Measurements from ENCODE around the gene HDLBP. TPM values are rescaled to one million over a fixed set of nuclear protein-coding genes. Genes with fewer than 3 reads are reported as not detected.

Gene HDLBP, protein sequence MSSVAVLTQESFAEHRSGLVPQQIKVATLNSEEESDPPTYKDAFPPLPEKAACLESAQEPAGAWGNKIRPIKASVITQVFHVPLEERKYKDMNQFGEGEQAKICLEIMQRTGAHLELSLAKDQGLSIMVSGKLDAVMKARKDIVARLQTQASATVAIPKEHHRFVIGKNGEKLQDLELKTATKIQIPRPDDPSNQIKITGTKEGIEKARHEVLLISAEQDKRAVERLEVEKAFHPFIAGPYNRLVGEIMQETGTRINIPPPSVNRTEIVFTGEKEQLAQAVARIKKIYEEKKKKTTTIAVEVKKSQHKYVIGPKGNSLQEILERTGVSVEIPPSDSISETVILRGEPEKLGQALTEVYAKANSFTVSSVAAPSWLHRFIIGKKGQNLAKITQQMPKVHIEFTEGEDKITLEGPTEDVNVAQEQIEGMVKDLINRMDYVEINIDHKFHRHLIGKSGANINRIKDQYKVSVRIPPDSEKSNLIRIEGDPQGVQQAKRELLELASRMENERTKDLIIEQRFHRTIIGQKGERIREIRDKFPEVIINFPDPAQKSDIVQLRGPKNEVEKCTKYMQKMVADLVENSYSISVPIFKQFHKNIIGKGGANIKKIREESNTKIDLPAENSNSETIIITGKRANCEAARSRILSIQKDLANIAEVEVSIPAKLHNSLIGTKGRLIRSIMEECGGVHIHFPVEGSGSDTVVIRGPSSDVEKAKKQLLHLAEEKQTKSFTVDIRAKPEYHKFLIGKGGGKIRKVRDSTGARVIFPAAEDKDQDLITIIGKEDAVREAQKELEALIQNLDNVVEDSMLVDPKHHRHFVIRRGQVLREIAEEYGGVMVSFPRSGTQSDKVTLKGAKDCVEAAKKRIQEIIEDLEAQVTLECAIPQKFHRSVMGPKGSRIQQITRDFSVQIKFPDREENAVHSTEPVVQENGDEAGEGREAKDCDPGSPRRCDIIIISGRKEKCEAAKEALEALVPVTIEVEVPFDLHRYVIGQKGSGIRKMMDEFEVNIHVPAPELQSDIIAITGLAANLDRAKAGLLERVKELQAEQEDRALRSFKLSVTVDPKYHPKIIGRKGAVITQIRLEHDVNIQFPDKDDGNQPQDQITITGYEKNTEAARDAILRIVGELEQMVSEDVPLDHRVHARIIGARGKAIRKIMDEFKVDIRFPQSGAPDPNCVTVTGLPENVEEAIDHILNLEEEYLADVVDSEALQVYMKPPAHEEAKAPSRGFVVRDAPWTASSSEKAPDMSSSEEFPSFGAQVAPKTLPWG (N-terminal part only)
- 1,119 TPM for polyA plus RNA-seq (2013, experiment 1 of 2; ENCODE audit: insufficient read length)
- 1,041 TPM for polyA plus RNA-seq (2013, experiment 2 of 2; ENCODE audit: insufficient read length)

- peak; percentile 99 for DNase-seq
These were observed at the start of gene HDLBP for GRCh38 chr2:241315093-241315878. TSS of gene HDLBP (minus strand) at chr2:241315672. CDS start at chr2:241266869, 48,803 bp downstream.

- no peak for DNase-seq
These were observed 49.3 kb upstream of the HDLBP start for GRCh38 chr2:241364781-241365180.

- DNase-seq: no peak
These were observed 48.0 kb upstream of the HDLBP start for GRCh38 chr2:241363426-241363825.

- no peak for DNase-seq
These were observed 44.1 kb upstream of the HDLBP start for GRCh38 chr2:241359481-241360045.

DNA sequence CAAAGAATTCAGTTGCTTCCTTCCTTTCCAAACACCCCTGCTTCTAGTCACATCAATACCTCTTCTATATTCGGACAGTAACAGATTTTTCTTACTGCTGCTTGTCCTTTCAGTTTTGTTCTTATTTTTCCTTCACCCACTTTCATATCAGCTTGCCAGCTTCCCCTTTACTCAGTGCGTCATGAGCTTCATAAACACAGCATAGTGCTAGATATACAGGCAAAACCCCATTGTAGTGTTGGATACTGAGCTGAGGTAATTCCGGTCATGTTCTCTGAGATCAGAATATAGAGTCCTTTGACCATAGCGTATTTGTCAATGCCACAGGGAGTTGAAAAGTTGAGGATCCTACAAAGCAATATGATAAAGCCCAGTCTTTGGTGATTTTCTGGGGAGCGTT lies 43.0 kb upstream of the HDLBP start:
- no peak for DNase-seq

DNA sequence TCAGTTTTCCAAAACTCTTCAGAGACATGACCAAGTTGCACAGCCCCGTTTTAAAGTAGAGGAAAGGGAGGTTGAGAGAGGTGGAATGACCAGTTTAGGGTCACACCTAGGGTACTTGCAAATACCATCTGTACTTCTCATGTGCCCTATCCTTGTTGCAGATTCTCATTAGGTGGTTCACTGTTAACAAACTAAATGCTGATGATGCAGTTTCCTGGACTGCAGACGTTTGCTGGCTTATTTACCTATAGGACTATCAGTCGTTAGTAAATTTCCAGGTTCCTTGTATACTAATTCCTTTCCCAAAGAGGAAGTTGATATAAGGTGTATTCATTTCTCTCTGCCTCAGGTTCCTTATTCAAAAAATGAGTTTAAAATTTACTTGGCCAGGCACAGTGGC lies 42.1 kb upstream of the HDLBP start:
- DNase-seq: no peak

DNA sequence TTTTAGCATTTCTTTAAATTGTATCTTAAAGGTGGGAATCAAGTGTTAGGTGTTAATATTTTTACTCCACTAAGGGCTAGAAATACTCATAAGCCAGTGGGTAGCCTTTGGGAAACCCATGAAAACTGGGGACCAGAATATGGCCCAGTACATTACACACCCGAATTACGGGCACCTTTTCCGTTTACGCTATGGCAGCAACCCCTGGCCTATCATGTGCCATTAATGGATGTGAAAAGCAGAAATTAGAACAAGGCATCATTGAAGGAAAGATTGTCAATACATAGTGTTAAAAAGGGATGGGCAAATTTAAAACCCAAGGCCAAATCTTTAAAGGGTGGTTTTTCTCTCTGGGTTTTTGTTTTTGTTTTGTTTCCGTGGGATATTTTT lies 41.4 kb upstream of the HDLBP start:
- DNase-seq: no peak

- peak; percentile 99 for DNase-seq
These were observed 40.8 kb upstream of the HDLBP start, which contains the start of gene FARP2 for GRCh38 chr2:241355983-241356870. TSS of gene FARP2 (plus strand) at chr2:241356285. CDS start at chr2:241373108, 16,823 bp downstream.

DNA sequence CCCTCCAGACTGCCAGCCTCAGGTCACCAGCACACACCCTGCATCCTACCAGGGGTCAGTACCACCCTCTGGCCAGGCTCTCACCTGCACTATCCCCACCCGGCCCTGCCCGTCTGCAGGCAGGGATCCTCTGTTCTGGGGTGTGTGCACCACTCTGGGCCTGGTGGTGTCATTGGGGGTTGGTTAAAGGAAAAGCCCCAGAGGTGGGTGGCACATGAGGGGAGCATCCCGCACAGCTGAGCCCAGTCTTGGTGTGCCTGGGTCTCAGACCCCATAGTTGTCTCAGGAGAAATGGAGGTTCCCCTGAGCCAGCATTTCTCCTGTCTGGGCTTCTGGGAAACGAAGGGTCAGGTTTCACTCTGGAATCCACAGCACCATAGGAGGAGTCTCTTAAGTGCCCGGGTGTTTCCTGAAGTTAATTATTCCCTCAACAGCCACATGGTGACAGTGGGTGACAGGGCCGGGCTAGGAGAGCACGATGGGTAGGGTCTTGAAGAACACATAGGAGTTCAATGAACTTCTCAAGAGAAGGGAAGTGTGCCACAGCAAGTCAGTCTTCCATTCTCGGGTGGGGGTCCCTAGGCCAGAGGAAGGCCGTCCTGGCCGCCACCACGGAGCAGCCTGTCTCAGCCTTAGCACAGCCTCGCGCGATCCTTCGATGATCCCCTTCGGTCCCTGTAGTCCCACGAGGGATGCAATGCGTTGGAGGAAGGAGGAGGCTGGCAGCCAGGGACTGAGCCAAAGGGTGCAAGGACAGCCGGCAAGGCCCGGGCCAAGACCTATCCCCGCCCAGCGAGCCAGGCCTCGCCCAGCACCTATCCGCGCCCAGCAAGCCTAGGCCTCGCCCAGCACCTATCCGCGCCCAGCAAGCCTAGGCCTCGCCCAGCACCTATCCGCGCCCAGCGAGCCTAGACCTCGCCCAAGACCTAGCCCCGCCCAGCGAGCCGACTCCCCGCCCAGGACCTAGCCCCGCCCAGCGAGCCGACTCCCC lies 39.5 kb upstream of the HDLBP start:
- DNase-seq: peak; percentile 68

- no peak for DNase-seq
These were observed 36.8 kb upstream of the HDLBP start for GRCh38 chr2:241352227-241352626.

GRCh38 chr2:241351640-241352031 lies 36.2 kb upstream of the HDLBP start:
- DNase-seq: no peak

DNA sequence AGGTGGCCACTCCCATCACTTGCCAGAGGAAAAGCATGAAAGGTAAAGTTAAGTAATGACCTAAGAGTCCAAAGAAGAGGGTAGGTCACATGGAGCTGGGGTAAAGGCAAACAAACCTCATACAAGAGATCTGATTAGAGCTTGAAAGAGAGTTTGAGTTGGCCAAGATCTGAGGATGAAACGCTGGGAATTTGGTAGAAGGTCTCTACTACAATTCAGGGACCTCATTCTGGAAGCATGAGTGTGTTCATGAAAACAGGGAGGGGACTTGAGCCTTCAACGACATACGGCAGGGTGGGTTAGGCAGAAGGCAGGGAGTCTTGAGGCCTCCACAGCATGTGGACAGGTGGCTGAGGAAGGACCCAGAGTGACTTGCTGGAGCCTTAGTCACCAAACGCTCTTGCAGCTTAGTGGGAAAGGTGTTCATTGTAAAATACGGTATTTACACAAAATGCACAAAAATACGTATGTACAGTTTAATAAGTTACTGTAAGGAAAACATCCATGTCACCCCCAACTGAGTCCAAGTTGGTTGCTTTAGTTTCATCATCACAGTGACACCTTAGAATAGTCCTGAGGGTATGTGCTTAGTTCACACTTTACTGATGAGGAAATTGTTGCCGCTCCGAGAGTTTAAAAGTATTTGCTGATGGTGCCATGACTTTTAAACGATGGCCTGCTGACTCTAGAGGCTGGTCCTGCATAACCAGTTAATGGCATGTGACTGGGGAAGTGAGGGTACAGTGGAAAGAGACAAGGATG lies 35.6 kb upstream of the HDLBP start:
- DNase-seq: no peak

DNA sequence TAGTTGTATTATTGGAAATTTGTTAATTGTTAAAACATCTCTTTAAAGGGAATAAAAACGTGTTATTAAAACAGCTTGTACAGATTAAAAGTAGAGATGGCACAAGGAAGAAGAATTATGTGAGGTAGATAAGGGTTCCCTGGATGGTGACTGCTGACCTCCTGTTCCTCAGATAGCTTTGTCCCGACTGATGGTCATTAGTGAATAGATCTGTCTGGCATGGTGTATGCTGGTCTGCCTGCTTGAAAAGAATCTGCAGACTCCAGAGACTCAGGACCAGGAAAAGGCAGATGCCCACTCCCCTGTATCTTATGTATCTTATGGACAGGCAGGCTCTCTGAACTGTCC lies 35.0 kb upstream of the HDLBP start:
- no peak for DNase-seq

DNA sequence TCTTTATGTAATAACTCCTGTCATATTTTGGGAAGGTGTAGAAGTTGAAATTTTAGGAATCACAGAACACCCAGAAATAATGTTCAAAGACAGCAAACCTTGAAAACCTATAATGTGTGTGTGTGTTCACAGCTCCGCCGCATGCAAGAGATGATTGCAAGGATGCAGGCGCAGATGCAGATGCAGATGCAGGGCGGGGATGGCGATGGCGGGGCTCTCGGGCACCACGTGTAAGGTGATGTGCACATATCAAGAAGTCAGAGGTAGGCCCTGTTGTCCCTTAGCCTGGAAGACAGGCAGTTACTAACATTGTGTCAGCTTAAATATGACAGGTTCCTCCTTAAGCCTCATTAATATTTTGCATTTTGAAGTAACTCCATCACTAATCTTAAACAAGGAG lies 34.5 kb upstream of the HDLBP start:
- no peak for DNase-seq

DNA sequence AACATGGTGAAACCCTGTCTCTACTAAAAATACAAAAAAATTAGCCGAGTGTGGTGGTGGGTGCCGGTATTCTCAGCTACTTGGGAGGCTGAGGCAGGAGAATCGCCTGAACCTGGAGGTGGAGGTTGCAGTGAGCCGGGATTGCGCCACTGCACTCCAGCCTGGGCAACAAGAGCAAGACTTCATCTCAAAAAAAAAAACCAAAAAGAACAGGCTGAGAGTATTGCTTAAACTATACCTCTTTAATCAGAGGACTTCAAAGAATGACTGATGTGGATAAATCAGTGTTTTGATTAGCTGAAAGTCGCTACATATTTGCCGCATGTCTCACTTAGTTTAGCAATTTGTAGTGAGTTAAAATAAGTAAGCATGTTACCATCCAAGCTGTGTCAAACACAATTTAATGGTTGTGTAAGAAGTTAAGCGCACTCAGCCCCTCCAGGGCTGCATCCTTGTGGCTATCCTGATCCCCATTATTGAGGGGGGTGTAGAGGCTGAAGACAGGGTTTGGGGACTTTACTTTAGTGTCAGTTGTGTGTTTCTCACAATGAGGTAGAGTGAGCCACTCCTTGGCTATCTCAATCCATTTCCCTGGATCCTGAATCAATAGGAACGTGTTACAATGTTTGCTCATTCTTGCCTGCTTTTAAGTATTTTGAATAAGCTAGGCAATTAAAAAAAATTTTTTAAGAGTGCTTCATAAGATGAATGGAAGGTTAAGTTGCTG lies 29.6 kb upstream of the HDLBP start:
- DNase-seq: peak; percentile 18

DNA sequence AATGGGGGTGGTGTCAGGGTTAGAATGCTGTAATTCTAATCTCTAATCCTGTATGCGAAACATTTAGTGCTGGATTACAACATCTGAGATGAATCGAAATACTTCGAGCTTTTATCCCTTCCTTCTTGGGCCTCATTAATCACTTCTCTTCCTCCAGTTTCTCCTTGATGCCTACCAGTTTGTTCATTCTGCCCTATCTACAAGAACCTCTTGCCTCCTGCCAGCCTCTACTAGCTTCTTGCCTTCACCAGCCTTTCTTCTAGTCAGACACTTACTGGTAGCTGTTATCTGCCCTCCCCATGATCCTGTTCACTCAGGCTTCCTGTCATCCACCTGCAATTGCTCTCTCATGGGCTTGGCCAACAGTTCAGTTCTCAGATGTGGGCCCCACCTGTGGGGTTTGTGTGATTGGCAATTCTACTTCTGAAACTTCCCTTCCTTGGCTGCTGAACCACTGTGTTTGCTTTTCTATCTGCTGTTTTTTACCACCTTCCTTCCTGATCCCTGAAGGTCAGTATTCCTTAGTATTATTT lies 25.2 kb upstream of the HDLBP start:
- no peak for DNase-seq

Data from fibroblast of skin of scalp (primary cell).